Measurements from ENCODE around the gene DNAAF5.
A peak's percentile ranks its signal among the peaks of the same experiment; 100 is the strongest.

The DNAAF5 gene

DNA sequence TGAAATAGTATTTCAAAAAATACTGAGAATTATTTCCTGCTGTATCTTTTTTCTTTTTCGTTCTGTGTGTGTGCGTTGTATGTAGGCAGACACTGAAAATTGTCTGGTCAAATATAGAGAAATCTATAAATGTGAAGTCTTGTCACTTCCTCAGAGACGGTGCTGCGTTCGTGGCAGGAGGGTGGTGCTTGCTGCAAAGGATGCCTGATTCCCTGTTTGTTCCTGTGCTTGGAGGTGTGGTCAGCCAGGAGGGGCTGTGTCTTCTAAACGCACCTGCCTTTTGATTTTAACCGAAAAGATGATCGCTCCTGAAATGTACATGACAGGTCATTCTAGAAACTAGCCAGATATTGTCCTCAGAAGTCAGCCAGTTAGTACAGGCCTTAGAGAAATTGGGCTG is 33.1 kb downstream of the DNAAF5 start:
- Mint-ChIP-seq H3K27me3 (no peaks in the 10 kb centered on the region), H3K9me3 (no peaks in the 10 kb centered on the region), H3K27ac (no peak overlapping the region), H3K4me3 (no peak overlapping the region), H3K4me1 (no peaks in the 10 kb centered on the region)
- DNase-seq (no peak), ATAC-seq (no peak)

DNA sequence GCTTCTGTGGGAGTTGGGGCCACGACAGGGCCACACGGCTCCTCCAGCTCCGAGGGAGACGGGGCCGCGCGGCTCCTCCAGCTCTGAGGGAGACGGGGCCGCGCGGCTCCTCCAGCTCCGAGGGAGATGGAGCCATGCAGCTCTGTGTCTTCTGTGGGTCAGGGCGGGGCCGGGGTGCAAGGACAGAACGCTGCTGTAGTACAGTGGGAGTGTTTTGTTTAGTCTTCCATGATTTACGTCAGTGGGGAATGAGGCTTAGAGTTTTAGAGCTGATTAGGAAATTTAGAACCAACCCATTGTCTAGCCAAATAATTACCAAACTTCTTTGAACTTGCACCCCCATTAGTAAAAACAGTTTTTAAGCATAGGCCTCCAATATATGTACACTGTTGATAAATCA is 33.5 kb downstream of the DNAAF5 start:
- H3K27me3 Mint-ChIP-seq: no peaks in the 10 kb centered on the region
- DNase-seq (no peak), ATAC-seq (no peak)
- H3K9me3 Mint-ChIP-seq: no peaks in the 10 kb centered on the region
- H3K27ac Mint-ChIP-seq: peak overlapping the region in 1 of 2 donors; percentile 72
- H3K4me3 Mint-ChIP-seq: no peak overlapping the region
- H3K4me1 Mint-ChIP-seq: no peaks in the 10 kb centered on the region

DNA sequence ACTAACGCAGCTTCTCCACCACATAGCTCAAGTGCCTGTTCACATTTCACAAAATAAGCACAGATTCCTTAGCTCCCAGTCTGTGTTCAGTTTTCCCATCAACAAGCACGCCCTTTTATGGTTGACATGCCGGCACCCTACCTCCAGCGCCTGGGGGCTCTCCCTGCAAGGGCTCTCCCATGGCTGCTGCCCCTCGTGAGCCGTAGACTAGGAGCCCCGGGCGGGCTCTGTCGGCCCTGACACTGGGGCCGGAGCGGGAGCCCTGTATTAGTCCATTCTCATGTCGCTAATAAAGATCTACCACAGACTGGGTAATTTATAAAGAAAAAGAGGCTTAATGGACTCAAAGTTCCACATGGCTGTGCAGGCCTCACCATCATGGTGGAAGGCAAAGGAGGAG is 34.6 kb downstream of the DNAAF5 start:
- ATAC-seq: no peak
- H3K27me3 Mint-ChIP-seq: no peaks in the 10 kb centered on the region
- H3K4me1 Mint-ChIP-seq: no peaks in the 10 kb centered on the region
- H3K27ac Mint-ChIP-seq: peak overlapping the region in 1 of 2 donors; percentile 16
- H3K4me3 Mint-ChIP-seq: no peak overlapping the region
- no peaks in the 10 kb centered on the region for H3K9me3 Mint-ChIP-seq
- no peak for DNase-seq

DNA sequence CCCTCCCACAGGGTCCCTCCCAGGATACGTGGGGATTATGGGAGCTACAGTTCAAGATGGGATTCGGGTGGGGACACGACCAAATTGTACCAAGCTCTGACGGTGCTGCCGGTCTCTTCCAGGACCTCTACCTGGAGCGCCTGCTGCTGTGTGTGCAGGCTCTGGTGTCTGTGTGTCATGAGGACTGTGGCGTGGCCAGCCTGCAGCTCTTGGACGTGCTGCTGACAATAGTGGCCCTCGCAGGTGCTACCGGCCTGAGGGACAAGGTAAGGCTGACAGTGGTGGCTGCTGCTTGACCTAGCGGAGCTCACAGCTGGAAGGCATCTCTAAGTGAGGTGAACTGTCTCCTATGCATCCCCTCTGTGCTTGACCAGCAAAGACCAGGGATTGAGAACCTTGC is 35.1 kb downstream of the DNAAF5 start:
- Mint-ChIP-seq H3K27me3 (no peaks in the 10 kb centered on the region), H3K9me3 (no peaks in the 10 kb centered on the region), H3K4me3 (no peak overlapping the region), H3K4me1 (no peaks in the 10 kb centered on the region), H3K27ac (no peak overlapping the region)
- no peak for ATAC-seq
- no peak for DNase-seq

DNA sequence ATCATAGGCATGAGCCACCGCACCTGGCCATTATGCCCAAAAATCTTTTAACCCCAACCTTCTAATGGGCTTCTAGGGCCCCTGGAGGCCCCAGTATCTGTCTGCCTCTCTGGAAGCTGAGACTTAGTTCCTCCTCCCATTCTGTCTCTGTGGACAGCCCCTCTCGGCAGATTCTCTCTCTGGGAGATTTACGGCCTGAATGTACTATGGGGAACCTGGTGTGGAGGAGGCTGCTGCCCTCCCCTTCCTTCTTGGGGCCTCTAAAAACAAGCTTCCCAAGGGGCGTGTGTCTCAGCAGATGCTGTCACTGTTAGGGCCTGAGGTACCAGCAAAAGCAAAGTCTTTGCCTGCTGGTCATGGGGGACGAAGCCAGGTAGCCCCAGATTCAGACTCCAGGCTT is 36.4 kb downstream of the DNAAF5 start:
- no peaks in the 10 kb centered on the region for H3K9me3 Mint-ChIP-seq
- no peak overlapping the region for H3K4me3 Mint-ChIP-seq
- no peak overlapping the region for H3K27ac Mint-ChIP-seq
- ATAC-seq (no peak), DNase-seq (no peak)
- no peaks in the 10 kb centered on the region for H3K27me3 Mint-ChIP-seq
- H3K4me1 Mint-ChIP-seq: no peaks in the 10 kb centered on the region

DNA sequence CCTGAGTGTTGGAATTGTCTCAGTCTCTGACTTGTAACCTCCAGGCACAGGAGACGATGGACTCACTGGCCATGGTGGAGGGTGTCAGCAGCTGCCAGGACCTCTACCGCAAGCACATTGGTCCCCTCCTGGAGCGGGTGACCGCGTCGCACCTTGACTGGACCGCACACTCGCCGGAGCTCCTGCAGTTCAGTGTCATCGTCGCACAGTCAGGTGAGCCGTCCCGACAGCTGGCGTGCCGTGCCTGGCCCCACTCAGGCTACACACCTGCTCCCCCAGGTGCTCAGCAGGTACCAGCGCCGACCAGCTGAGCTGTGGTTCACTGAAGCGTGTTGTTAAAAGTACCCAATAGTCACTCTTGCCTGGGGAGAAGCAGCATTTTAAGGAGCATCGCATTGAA is 37.3 kb downstream of the DNAAF5 start:
- no peaks in the 10 kb centered on the region for H3K9me3 Mint-ChIP-seq
- no peaks in the 10 kb centered on the region for H3K4me1 Mint-ChIP-seq
- no peak overlapping the region for H3K27ac Mint-ChIP-seq
- no peaks in the 10 kb centered on the region for H3K27me3 Mint-ChIP-seq
- H3K4me3 Mint-ChIP-seq: no peak overlapping the region
- ATAC-seq (no peak), DNase-seq (no peak)

DNA sequence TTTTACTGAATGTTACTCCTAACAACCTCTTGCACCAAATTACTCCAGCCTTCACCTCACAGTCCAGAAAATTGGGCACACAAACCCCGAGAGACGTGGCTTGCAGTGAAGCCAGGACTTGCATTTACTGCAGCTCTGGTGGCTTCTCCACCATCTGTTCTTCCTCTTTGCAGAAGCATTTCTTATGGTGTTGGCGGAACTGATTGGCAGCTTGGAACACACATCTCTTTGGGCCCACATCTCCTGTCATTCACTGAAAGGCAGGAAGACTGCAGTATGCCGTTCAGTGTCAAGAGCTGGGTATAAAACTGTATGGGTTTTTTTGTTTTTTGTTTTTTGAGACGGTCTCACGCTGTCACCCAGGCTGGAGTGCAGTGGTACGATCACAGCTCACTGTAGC is 38.9 kb downstream of the DNAAF5 start:
- no peak overlapping the region for H3K27ac Mint-ChIP-seq
- no peak overlapping the region for H3K4me3 Mint-ChIP-seq
- H3K4me1 Mint-ChIP-seq: no peaks in the 10 kb centered on the region
- H3K27me3 Mint-ChIP-seq: no peaks in the 10 kb centered on the region
- no peaks in the 10 kb centered on the region for H3K9me3 Mint-ChIP-seq
- DNase-seq (no peak), ATAC-seq (no peak)

DNA sequence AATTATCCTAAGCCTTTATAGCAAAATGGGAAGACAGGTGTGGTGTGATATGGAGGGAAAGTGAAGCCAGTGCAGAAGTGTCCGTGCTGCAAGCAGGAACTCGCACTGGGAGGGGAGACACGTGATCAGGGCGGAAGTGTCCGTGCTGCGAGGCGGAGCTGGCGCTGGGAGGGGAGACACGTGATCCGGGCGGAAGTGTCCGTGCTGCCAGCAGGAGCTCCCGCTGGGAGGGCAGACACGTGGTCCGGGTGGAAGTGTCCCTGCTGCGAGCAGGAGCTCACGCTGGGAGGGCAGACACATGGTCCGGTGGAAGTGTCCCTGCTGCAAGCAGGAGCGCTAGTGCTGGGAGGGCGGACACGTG is 41.1 kb downstream of the DNAAF5 start:
- H3K9me3 Mint-ChIP-seq: no peaks in the 10 kb centered on the region
- H3K4me3 Mint-ChIP-seq: no peak overlapping the region
- DNase-seq (no peak), ATAC-seq (no peak)
- no peaks in the 10 kb centered on the region for H3K4me1 Mint-ChIP-seq
- H3K27ac Mint-ChIP-seq: peak overlapping the region; percentile 63 to 89
- no peaks in the 10 kb centered on the region for H3K27me3 Mint-ChIP-seq

DNA sequence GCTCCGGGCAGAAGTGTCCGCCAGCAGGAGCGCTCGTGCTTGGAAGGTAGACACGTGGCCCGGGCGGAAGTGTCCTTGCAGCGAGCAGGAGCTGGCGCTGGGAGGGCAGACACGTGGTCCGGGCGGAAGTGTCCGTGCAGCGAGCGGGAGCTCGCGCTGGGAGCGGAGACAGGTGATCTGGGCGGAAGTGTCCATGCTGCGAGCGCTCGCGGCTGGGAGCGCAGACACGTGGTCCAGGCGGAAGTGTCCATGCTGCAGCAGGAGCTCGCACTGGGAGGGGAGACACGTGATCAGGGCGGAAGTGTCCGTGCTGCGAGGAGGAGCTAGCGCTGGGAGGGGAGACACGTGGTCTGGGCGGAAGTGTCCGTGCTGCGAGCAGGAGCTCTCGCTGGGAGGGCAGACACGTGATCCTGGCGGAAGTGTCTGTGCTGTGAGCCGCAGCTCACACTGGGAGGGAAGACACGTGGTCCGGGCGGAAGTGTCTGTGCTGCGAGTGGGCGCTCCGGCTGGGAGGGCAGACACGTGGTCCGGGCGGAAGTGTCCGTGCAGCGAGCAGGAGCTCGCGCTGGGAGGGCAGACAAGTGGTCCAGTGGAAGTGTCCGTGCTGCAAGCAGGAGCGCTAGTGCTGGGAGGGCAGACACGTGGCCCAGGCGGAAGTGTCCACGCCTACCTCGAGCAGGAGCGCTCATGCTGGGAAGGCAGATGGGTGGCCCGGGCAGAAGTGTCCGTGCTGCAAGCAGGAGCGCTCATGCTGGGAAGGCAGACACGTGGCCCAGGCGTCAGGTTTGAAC is 41.6 kb downstream of the DNAAF5 start:
- ATAC-seq (peak; percentile 37), DNase-seq (peak in 1 of 2 donors; percentile 27)
- Mint-ChIP-seq H3K4me3 (no peak overlapping the region), H3K27me3 (no peaks in the 10 kb centered on the region), H3K27ac (no peak overlapping the region), H3K9me3 (no peaks in the 10 kb centered on the region), H3K4me1 (no peaks in the 10 kb centered on the region)

DNA sequence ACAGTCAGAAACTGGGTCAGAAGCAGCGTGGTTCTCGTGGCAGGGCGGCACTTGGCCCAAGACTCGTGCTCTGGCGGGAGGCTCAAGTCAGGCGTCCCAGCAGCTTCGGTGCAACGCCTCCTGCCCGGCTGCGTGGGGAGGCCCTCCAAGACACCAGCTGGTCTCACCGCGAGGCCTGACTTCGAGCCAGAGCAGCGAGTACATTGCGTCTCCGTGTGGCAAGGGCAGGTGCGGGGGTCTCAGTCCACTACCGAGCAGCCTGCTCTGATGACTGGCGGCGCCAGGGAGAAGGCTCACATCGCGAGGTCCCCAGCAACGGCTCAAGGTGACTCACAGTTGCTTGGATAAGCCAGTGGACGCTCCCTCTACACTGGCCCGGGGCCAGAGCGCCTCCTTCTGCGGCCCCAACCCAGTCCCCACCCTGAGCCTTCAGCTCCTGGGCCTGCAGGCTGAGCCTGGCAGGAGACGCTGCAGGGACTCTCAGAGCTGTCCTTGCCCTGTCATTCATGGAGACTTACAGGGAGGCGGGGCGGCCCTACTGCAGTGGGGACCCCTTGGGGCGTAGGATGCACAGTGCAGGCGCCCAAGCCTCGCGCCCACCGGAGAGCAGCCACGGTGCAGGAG is 42.5 kb downstream of the DNAAF5 start:
- Mint-ChIP-seq H3K27me3 (no peaks in the 10 kb centered on the region), H3K4me3 (no peak overlapping the region), H3K4me1 (no peaks in the 10 kb centered on the region), H3K27ac (no peak overlapping the region), H3K9me3 (no peaks in the 10 kb centered on the region)
- peak in 1 of 2 donors; percentile 16 for DNase-seq
- no peak for ATAC-seq

DNA sequence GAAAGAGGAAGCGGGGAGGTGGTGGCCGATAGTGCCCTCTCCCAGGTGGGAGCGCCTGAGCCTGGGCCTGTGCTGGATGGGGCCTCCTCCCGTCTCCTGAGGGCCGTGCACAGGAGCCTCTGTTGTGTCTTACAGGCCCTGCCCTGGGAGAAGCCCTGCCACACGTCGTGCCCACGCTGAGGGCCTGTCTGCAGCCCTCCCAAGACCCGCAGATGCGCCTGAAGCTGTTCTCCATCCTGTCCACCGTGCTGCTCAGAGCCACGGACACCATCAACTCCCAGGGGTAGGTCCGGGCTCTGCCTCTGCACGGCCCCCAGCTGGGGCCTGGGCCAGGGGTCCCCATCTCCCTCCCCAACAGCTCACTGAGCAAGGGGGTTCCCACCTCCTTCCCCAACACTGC is 43.8 kb downstream of the DNAAF5 start:
- no peak overlapping the region for H3K4me3 Mint-ChIP-seq
- DNase-seq: no peak
- no peaks in the 10 kb centered on the region for H3K9me3 Mint-ChIP-seq
- no peak overlapping the region for H3K27ac Mint-ChIP-seq
- peak; percentile 4 for ATAC-seq
- H3K27me3 Mint-ChIP-seq: no peaks in the 10 kb centered on the region
- no peaks in the 10 kb centered on the region for H3K4me1 Mint-ChIP-seq

DNA sequence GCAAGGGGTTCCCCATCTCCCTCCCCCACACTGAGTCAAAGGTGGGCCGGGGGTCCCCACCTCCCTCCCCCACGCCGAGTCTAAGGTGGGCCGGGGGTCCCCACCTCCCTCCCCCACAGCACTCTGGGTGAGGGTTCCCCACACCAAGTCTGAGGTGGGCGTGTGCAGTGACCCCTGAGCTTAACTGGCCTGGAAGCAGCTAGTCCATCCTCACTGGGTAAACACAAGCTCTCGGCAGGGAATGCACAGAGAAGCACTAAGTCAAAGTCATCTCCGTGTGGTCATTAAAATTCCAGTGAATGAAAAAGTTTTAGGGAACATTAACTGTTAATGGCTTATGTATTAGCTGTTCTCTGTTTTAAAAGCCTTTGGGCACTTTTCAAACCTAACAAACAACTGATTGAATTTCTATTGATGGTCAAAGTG is 44.3 kb downstream of the DNAAF5 start:
- no peak overlapping the region for H3K4me3 Mint-ChIP-seq

DNA sequence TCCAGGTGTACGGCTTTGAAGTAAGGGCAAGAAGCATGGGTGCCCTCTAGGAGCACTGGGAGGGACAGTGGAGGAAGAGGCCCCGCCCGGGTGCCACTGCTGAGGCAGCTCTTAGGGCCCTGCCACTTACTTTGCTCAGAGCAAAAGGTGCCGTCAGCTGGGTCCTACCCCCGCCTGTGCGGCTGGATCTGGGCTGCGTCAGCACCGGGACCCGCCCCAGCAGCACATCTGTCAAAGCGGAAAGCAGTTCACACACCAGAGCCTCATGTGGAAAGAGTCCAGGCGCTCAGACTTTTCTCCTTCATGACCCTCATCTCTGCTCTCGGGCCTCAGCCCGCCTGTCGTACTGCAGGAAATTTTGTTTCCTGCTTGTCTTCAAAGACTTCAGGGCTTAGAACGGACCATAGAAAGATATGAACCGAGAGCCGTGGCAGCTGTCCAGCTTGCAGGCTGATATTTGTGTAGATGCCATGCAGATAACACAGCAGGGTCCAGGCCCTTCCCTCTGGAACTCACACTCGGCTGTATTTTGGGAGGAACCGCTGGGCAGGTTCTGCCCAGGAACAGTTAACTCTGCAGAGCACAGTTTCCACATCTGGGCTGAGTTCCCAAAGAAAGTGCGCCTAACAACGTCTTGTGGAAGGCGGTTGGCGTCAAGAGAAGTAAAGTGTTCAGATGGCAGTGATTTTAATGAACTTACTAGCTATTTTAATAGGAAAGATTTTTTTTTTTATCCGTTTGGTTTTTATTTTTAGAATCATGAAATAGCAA is 44.9 kb downstream of the DNAAF5 start:
- Mint-ChIP-seq H3K27me3 (no peaks in the 10 kb centered on the region), H3K4me3 (no peak overlapping the region), H3K27ac (no peak overlapping the region), H3K4me1 (no peaks in the 10 kb centered on the region), H3K9me3 (no peaks in the 10 kb centered on the region)
- DNase-seq (no peak), ATAC-seq (no peak)

More for the DNA sequence above, 44.3 kb downstream of the DNAAF5 start:
- ATAC-seq (peak; percentile 22), DNase-seq (no peak)
- no peak overlapping the region for H3K27ac Mint-ChIP-seq
- H3K27me3 Mint-ChIP-seq: no peaks in the 10 kb centered on the region
- H3K4me1 Mint-ChIP-seq: no peaks in the 10 kb centered on the region
- H3K9me3 Mint-ChIP-seq: no peaks in the 10 kb centered on the region

DNA sequence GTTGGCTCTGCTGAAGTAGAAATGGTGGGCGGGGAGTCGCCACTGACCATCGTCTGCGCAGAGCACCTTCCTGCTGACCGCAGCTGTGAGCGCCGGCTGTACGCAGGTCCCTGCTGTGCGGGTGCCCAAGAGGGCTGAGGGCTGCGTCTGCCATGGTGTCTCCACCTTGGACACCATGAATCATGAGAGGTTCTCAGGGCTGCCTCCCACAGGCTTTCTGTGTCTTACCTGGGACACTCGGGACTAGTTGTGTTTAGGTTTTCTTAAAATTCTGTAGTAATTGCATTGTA is 45.5 kb downstream of the DNAAF5 start:
- H3K4me3 Mint-ChIP-seq: no peak overlapping the region
- ATAC-seq (no peak), DNase-seq (no peak)

DNA sequence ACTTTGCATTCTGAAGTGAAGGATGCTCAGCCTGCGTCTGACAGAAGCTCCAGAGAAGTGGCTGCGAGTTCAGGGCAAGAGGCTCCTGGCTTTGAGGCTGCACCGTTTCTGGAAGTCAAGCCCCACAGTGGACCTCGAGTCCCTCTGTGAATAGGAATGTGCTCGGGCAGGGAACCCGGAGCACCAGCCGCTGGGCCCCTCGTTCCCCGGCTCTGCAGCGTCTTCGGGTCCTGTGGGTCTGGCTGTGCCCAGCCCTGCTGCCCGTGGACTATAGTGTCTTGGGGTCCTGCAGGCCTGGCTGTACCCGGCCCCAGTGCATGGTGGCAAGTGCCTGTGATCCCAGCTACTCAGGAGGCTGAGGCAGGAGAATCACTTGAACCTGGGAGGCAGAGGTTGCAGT is 45.9 kb downstream of the DNAAF5 start:
- Mint-ChIP-seq H3K27ac (peak overlapping the region in 1 of 2 donors; percentile 78), H3K9me3 (no peaks in the 10 kb centered on the region), H3K27me3 (no peaks in the 10 kb centered on the region), H3K4me3 (no peak overlapping the region), H3K4me1 (no peaks in the 10 kb centered on the region)
- ATAC-seq: no peak
- no peak for DNase-seq

More for the DNA sequence above, 45.5 kb downstream of the DNAAF5 start:
- no peaks in the 10 kb centered on the region for H3K9me3 Mint-ChIP-seq
- no peaks in the 10 kb centered on the region for H3K27me3 Mint-ChIP-seq
- H3K27ac Mint-ChIP-seq: no peak overlapping the region
- no peaks in the 10 kb centered on the region for H3K4me1 Mint-ChIP-seq

DNA sequence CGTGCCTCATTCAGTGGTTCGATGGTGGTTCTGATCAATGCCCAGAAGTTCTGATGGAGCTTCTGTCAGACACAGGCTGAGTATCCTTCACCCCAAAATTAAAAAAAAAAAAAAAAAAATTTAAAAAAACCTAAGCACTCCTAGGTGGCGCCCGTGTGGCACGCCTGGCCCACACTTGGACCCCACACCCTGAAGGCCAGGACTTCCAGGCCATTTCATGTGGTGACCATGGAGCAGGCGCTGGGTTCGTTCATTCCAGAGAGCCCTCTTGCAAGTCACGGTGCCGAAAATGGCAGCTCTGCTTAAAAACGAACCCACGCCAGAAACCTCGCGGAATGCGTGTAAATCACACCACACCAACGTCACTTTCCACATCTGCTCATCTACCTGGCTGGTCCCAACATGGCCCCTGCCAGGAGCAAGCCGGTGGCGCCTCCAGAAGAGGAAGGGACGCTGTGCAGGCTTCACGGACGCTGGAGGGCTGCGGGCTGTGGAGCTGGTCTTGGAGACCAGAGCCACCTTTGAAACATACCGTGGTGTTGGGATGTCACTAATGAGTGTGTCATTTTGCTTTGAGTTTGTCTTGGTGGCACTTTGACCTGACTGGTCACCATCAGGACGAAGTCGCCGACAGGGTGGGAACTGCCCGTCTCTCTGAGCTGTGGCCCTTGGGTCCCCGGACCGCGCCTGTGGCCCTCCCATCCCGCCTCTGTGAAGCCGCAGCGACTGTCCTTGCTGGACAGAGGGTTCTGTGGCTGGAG is 46.5 kb downstream of the DNAAF5 start:
- Mint-ChIP-seq H3K9me3 (no peaks in the 10 kb centered on the region), H3K27me3 (no peaks in the 10 kb centered on the region), H3K27ac (no peak overlapping the region), H3K4me1 (no peaks in the 10 kb centered on the region), H3K4me3 (no peak overlapping the region)
- ATAC-seq (no peak), DNase-seq (no peak)
